ENCODE measurements around the gene EIF4B. TPM values are rescaled to one million over a fixed set of nuclear protein-coding genes. Genes with fewer than 3 reads are reported as not detected.
A peak's percentile ranks its signal among the peaks of the same experiment; 100 is the strongest.

Gene EIF4B
- total RNA-seq, 1 donor from 2014 or later: 629 TPM

- H3K27ac Mint-ChIP-seq (ENCODE audit: unreplicated experiment): no peak overlapping the region
- no peaks in the 10 kb centered on the region for H3K27me3 Mint-ChIP-seq (ENCODE audit: unreplicated experiment)
- DNase-seq (ENCODE audit: low spot score): no peak
- no peaks in the 10 kb centered on the region for H3K4me1 Mint-ChIP-seq (ENCODE audit: unreplicated experiment)
- H3K9me3 Mint-ChIP-seq (ENCODE audit: unreplicated experiment): no peaks in the 10 kb centered on the region
- no peak for TF ChIP-seq CTCF (IDR thresholded peaks at IDR 0.05; ENCODE audit: unreplicated experiment)
- no peak overlapping the region for H3K4me3 Mint-ChIP-seq (ENCODE audit: unreplicated experiment)
- H3K36me3 Mint-ChIP-seq (ENCODE audit: low read depth, unreplicated experiment): no peaks in the 10 kb centered on the region
These were observed 13.3 kb upstream of the EIF4B start for GRCh38 chr12:52992699-52993557.

- no peak for DNase-seq (ENCODE audit: low spot score)
- H3K27ac Mint-ChIP-seq (ENCODE audit: unreplicated experiment): no peak overlapping the region
- H3K27me3 Mint-ChIP-seq (ENCODE audit: unreplicated experiment): no peaks in the 10 kb centered on the region
- H3K4me3 Mint-ChIP-seq (ENCODE audit: unreplicated experiment): no peak overlapping the region
- TF ChIP-seq CTCF (IDR thresholded peaks at IDR 0.05; ENCODE audit: unreplicated experiment): no peak
- no peaks in the 10 kb centered on the region for H3K9me3 Mint-ChIP-seq (ENCODE audit: unreplicated experiment)
- H3K36me3 Mint-ChIP-seq (ENCODE audit: low read depth, unreplicated experiment): no peaks in the 10 kb centered on the region
- H3K4me1 Mint-ChIP-seq (ENCODE audit: unreplicated experiment): no peaks in the 10 kb centered on the region
These were observed 12.7 kb upstream of the EIF4B start for GRCh38 chr12:52993558-52993869.

GRCh38 chr12:53004178-53004577, 2.1 kb upstream of the EIF4B start:
- Mint-ChIP-seq H3K9me3 (ENCODE audit: unreplicated experiment) (no peaks in the 10 kb centered on the region), H3K4me1 (ENCODE audit: unreplicated experiment) (peaks cover 19% of the 10 kb centered on the region), H3K36me3 (ENCODE audit: low read depth, unreplicated experiment) (peaks cover 4% of the 10 kb centered on the region), H3K27me3 (ENCODE audit: unreplicated experiment) (peaks cover 9% of the 10 kb centered on the region), H3K27ac (ENCODE audit: unreplicated experiment) (no peak overlapping the region), H3K4me3 (ENCODE audit: unreplicated experiment) (no peak overlapping the region)
- no peak for DNase-seq (ENCODE audit: low spot score)
- TF ChIP-seq CTCF (IDR thresholded peaks at IDR 0.05; ENCODE audit: unreplicated experiment): no peak

- Mint-ChIP-seq H3K9me3 (ENCODE audit: unreplicated experiment) (no peaks in the 10 kb centered on the region), H3K4me3 (ENCODE audit: unreplicated experiment) (no peak overlapping the region), H3K27me3 (ENCODE audit: unreplicated experiment) (peaks cover 9% of the 10 kb centered on the region), H3K27ac (ENCODE audit: unreplicated experiment) (peak overlapping the region; percentile 28), H3K36me3 (ENCODE audit: low read depth, unreplicated experiment) (peaks cover 4% of the 10 kb centered on the region), H3K4me1 (ENCODE audit: unreplicated experiment) (peaks cover 19% of the 10 kb centered on the region)
- no peak for TF ChIP-seq CTCF (IDR thresholded peaks at IDR 0.05; ENCODE audit: unreplicated experiment)
- no peak for DNase-seq (ENCODE audit: low spot score)
These were observed 1.7 kb upstream of the EIF4B start for GRCh38 chr12:53004582-53004981.

- H3K9me3 Mint-ChIP-seq (ENCODE audit: unreplicated experiment): no peaks in the 10 kb centered on the region
- peaks cover 19% of the 10 kb centered on the region for H3K4me1 Mint-ChIP-seq (ENCODE audit: unreplicated experiment)
- no peak for TF ChIP-seq CTCF (IDR thresholded peaks at IDR 0.05; ENCODE audit: unreplicated experiment)
- peaks cover 4% of the 10 kb centered on the region for H3K36me3 Mint-ChIP-seq (ENCODE audit: low read depth, unreplicated experiment)
- peak; percentile 17 for DNase-seq (ENCODE audit: low spot score)
- H3K27me3 Mint-ChIP-seq (ENCODE audit: unreplicated experiment): peaks cover 9% of the 10 kb centered on the region
- peak overlapping the region; percentile 99 for H3K4me3 Mint-ChIP-seq (ENCODE audit: unreplicated experiment)
- peak overlapping the region; percentile 96 for H3K27ac Mint-ChIP-seq (ENCODE audit: unreplicated experiment)
These were observed 856 bp upstream of the EIF4B start for GRCh38 chr12:53005215-53005985.
